ENCODE data around the gene HPSE.

- TF ChIP-seq CEBPG (CRISPR knock-in tag; IDR thresholded peaks at IDR 0.05) (no peak), CEBPG (tag; conservative IDR thresholded peaks at IDR 0.05 in 1 of 2, IDR thresholded peaks at IDR 0.05 in 1 of 2) (no peak), RCOR1 (IDR thresholded peaks at IDR 0.05; ENCODE audit: borderline replicate concordance in 1 of 2, low read depth in 2 of 2, low read length in 2 of 2) (no peak), ARNT (IDR thresholded peaks at IDR 0.05) (no peak), CCAR2 (IDR thresholded peaks at IDR 0.05; ENCODE audit: low read depth, low read length) (no peak), ETV6 (IDR thresholded peaks at IDR 0.05; ENCODE audit: borderline replicate concordance in 1 of 2, low read depth in 2 of 2, low read length in 1 of 2) (no peak), ETV6 (CRISPR knock-in tag; IDR thresholded peaks at IDR 0.05; ENCODE audit: borderline replicate concordance) (no peak), POLR2A (conservative IDR thresholded peaks at IDR 0.05) (no peak), CTCF (IDR thresholded peaks at IDR 0.05 in 2 of 3, conservative IDR thresholded peaks at IDR 0.05 in 1 of 3; ENCODE audit: insufficient read depth in 2 of 3, low read depth in 1 of 3, low read length in 3 of 3) (no peak), PHF21A (IDR thresholded peaks at IDR 0.05; ENCODE audit: borderline replicate concordance, low read depth) (no peak), ZNF124 (CRISPR knock-in tag; IDR thresholded peaks at IDR 0.05) (no peak)
These were observed 36.9 kb downstream of the HPSE start for GRCh38 chr4:83297548-83298260.

Data from K562 (cell line).